GM06990 (cell line): Measurements from ENCODE around the gene ALPI.

ENCODE experiments used
- DNase-seq: peaks from one replicate; pipeline ENCODE4 v3.0.0-alpha.2; 2011; ENCODE audit not compliant: insufficient read length; ENCODE audit errors: extremely low read depth
- H3K27me3 ChIP-seq: replicated peaks from 2 replicates; pipeline ENCODE4 v1.6.0; 2011; ENCODE audit warnings: low read length; ENCODE audit not compliant: control insufficient read depth, insufficient read depth
- H3K36me3 ChIP-seq: 2 replicates; pipeline ENCODE4 v1.5.1; 2011; ENCODE audit warnings: low read length; ENCODE audit not compliant: control insufficient read depth, insufficient read depth
- H3K4me3 ChIP-seq: replicated peaks from 2 replicates; pipeline ENCODE4 v1.5.1; 2011; ENCODE audit warnings: low read depth, mild to moderate bottlenecking, control low read depth, low read length
- TF ChIP-seq, protein P1 (sequence below): IDR thresholded peaks from 2 replicates; pipeline ENCODE4 v1.5.1; 2011; ENCODE audit warnings: low read length, control low read depth, mild to moderate bottlenecking, inconsistent platforms; ENCODE audit not compliant: insufficient read depth, poor library complexity, severe bottlenecking

ALPI gene

DNA sequence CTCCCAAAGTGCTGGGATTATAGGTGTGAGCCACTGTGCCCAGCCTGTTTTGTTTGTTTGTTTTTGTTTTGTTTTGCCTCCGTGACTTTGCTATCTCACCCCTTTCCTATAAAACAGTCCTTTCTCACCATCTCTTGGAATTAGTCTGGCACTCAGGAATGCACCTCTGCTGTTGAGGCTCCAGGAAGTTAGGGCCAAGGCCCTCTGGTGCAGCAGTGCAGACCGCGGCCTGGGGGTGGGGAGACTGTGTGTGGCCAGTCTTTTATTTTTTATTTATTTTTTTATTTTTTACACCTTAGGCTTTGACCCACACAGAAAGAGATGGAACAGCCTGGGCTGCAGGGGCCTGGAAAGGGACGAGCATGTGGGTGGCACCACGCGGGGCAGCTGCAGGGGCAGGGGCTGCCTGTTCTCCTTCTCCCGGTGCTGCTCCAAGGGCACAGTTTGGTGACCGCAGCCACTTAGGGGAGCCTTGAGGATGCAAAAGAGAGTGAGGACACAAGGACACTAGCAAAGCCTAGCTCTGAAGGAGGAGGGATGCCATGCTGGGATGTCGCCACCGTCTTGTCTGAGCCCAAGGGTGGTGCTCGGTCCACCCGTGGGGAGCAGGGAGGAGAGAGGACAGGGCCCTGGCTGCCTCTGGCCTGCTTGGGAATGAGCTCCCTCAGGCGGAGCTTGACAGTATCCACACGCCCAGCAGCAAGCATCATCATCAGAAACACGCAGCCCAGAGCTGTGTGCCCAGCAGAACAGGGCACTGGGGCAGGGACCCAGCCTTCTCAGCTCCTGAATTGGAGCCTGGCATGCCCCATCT, 19.4 kb upstream of the ALPI start:
- no peak for DNase-seq
- TF ChIP-seq, protein P1, sequence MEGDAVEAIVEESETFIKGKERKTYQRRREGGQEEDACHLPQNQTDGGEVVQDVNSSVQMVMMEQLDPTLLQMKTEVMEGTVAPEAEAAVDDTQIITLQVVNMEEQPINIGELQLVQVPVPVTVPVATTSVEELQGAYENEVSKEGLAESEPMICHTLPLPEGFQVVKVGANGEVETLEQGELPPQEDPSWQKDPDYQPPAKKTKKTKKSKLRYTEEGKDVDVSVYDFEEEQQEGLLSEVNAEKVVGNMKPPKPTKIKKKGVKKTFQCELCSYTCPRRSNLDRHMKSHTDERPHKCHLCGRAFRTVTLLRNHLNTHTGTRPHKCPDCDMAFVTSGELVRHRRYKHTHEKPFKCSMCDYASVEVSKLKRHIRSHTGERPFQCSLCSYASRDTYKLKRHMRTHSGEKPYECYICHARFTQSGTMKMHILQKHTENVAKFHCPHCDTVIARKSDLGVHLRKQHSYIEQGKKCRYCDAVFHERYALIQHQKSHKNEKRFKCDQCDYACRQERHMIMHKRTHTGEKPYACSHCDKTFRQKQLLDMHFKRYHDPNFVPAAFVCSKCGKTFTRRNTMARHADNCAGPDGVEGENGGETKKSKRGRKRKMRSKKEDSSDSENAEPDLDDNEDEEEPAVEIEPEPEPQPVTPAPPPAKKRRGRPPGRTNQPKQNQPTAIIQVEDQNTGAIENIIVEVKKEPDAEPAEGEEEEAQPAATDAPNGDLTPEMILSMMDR, result no peak
- H3K36me3 ChIP-seq, result no peaks in the 10 kb centered on the region
- no peaks in the 10 kb centered on the region; the same call in 1 of the 2 replicates for H3K27me3 ChIP-seq
- no peak overlapping the region for H3K4me3 ChIP-seq

DNA sequence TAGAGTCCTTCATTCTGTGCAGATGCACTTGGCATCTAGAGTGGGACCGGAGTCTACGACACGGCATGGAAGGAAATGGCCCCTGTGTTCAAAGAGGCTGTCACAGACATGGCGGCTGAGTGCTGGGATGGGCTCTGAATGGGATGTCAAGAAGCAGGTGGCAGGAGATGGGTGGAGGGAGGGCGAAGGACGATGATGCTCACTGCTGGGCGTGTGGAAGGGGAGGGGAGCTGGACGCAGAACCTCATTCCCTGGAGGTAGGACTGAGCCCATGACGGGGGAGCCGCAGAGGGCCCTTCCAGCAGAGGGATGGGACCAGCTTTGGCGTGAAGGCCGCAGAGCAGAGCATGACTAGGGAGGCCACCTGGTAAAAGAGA, 18.8 kb upstream of the ALPI start:
- Histone ChIP-seq H3K27me3 (no peaks in the 10 kb centered on the region; the same call in 1 of the 2 replicates), H3K4me3 (no peak overlapping the region), H3K36me3 (no peaks in the 10 kb centered on the region)
- no peak for DNase-seq
- TF ChIP-seq, protein P1, result no peak

DNA sequence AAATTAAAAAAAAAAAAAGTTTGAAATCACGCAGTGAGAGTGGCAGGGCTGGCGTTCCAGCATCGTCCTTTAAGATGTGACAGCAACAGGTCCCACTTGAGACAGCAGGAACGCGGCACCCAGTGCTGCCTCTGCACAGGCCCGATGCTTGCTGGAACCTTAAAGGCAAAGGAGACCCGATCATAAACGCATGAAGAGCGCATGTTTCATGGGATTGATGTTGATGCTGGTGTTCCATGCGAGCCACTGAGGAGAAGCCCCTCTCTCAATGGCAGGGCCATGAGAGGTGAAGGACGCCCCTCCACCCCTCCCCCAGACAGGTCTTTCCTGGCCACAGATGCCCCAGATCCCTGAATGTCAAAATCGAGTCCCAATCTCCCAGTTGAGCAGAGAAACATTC, 17.9 kb upstream of the ALPI start:
- TF ChIP-seq, protein P1, result no peak
- H3K27me3 ChIP-seq, result no peaks in the 10 kb centered on the region; the same call in 1 of the 2 replicates
- no peak overlapping the region for H3K4me3 ChIP-seq
- H3K36me3 ChIP-seq, result no peaks in the 10 kb centered on the region
- DNase-seq, result no peak

DNA sequence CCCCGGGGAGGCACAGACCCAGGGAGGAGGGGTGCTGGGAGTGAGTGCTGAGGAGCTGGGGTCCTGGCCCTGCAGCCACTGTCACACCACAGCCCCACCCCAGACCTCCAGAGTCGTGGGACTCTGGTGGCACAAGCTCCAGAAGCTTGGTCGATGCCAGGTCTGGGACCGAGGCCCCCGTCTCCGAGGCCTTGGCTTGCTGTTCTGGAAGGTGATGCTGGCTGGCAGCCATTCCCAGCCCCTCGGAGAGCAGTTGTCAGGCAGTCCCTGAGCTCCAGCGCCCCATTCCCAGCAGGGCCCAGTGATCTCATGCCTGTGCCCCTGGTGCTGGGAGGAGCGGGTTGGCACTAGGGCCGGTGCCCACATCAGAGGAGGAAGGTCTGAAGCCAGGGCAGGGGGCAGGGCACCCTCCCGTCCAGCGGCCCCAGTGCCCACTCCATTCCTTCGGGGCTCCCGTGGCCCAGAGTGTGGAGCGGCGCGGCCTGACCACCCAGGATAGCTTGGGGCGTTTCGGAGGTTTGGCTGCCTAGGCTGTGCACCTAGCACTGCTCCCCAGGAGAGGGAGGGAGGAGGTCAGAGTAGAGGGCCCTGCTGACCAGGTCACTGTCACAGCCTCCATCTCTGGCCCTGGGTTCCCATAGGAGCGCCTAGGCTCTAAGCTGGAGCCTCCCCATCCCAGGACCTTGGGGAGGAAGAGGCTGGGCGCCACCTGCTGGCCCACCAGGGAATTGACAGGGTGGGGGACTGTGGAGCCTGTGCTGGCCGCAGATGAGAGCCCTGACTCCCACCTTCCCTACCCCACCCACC, 16.8 kb upstream of the ALPI start:
- Histone ChIP-seq H3K27me3 (no peaks in the 10 kb centered on the region; the same call in 1 of the 2 replicates), H3K36me3 (no peaks in the 10 kb centered on the region), H3K4me3 (no peak overlapping the region)
- TF ChIP-seq, protein P1, result peak; percentile 43
- DNase-seq, result no peak

DNA sequence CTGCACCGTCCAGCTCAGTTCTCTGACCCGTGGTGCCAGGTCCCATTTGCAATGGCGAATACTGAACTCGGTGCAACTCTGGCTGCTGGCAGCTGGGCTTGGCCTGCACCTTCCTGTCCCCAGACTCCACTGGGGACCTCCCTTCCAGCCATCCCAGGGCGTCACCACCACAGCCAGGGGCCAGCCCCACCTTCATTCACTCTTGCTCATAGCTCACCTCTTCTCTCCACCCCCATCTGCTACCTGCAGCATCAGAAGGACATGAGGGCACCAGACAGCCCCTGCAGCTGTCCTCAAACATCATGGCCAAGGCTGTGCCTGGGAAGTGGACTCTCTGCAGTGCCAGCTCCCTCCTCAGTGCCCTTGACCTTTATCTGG, 16.2 kb upstream of the ALPI start:
- TF ChIP-seq, protein P1, result no peak
- H3K27me3 ChIP-seq, result no peaks in the 10 kb centered on the region; the same call in 1 of the 2 replicates
- DNase-seq, result no peak
- H3K36me3 ChIP-seq, result no peaks in the 10 kb centered on the region
- H3K4me3 ChIP-seq, result no peak overlapping the region
